Lung (tissue), 12 donors: ENCODE measurements around the gene ARHGAP18. TPM values are rescaled to one million over a fixed set of nuclear protein-coding genes. Genes with fewer than 3 reads are reported as not detected.

Experiments used
- ATAC-seq: fragments of 200-7000 bp; cut with Tn5 transposase; one replicate; pipeline ENCODE4 v1.9.1; 2020; ENCODE audit warnings: moderate number of reproducible peaks; ENCODE audit not compliant: insufficient read depth, low FRiP score
- DNase-seq, 3 donors: peaks; one replicate each; pipeline ENCODE4 v3.0.0-alpha.2; 2013 to 2017
- H3K27ac ChIP-seq, 2 donors: one replicate each; pipeline ENCODE4 v1.5.1; 2013; ENCODE audit warnings: mild to moderate bottlenecking in 2 of 2, moderate library complexity in 2 of 2, control low read depth in 1 of 2, inconsistent platforms in 1 of 2, low read depth in 1 of 2, low read length in 1 of 2
- H3K27me3 ChIP-seq, 3 donors: one replicate each; pipeline ENCODE4 v1.5.1; 2013; ENCODE audit warnings: low read length in 2 of 3; ENCODE audit not compliant: control insufficient read depth in 3 of 3, insufficient read depth in 3 of 3
- H3K36me3 ChIP-seq, 4 donors: one replicate each; pipeline ENCODE4 v1.5.1; 2013; ENCODE audit warnings: low read length in 4 of 4, mild to moderate bottlenecking in 1 of 4, moderate library complexity in 1 of 4; ENCODE audit not compliant: control insufficient read depth in 4 of 4, insufficient read depth in 4 of 4
- H3K4me1 ChIP-seq, 5 donors: one replicate each; pipeline ENCODE4 v1.5.1; 2013; ENCODE audit warnings: low read length in 5 of 5, mild to moderate bottlenecking in 2 of 5, moderate library complexity in 1 of 5; ENCODE audit not compliant: control insufficient read depth in 5 of 5, insufficient read depth in 5 of 5
- H3K4me3 ChIP-seq: one replicate; pipeline ENCODE4 v1.5.1; 2013; ENCODE audit warnings: mild to moderate bottlenecking, control low read depth, moderate library complexity
- H3K9ac ChIP-seq, 2 donors: one replicate each; pipeline ENCODE4 v1.5.1; 2013; ENCODE audit warnings: low read length in 2 of 2, control low read depth in 1 of 2; ENCODE audit not compliant: insufficient read depth in 1 of 2
- H3K9me3 ChIP-seq, 4 donors: one replicate each; pipeline ENCODE4 v1.5.1; 2013; ENCODE audit warnings: low read length in 3 of 4, mild to moderate bottlenecking in 1 of 4, moderate library complexity in 1 of 4; ENCODE audit not compliant: control insufficient read depth in 4 of 4, insufficient read depth in 3 of 4
- CTCF ChIP-seq: IDR thresholded peaks from 2 replicates; pipeline ENCODE4 v1.5.1; 2012; ENCODE audit warnings: mild to moderate bottlenecking; ENCODE audit errors: control extremely low read depth, extremely low read depth
- WGBS, 2 donors: extraction: QIAGEN DNeasy Blood & Tissue Kit; methylation state at CpG; one replicate each; pipeline ENCODE4 v1.1.7; 2013; 5-methylcytosine and 5-hydroxymethylcytosine counted together
- polyA plus RNA-seq, 2 donors: library from polyadenylated mRNA; stranded (reverse); fragments of 200-250 nt; gene quantifications; one replicate each; pipeline ENCODE4 v1.2.1, GENCODE V29; 2013
- total RNA-seq, 2 donors: library from RNA; depleted of rRNA in 1 of 2; stranded (reverse); fragments of >200 nt in 1 of 2; gene quantifications; one replicate each; pipeline ENCODE4 v1.2.1, GENCODE V29; 2014 to 2021
- donor health status: control.
- donor health status: control.
- donor health status: Bipolar disorder and iron deficiency.
- donor health status: healthy.
- donor health status: DM: yes; HTN: yes; CAD: no.

The ARHGAP18 gene
- total and polyA plus RNA-seq, 4 donors = 16.4 to 70.7 (median 33.0) TPM

- no peaks in the 10 kb centered on the region for H3K27me3 ChIP-seq
- ATAC-seq (no peak), DNase-seq (no peak)
- H3K27ac ChIP-seq = no peak overlapping the region
- no peak overlapping the region for H3K4me3 ChIP-seq
- no peaks in the 10 kb centered on the region for H3K9me3 ChIP-seq
- H3K4me1 ChIP-seq = peaks cover 0 to 1% (median 0%) of the 10 kb centered on the region in 5 donors
- no peak for TF ChIP-seq CTCF
- H3K36me3 ChIP-seq = peaks cover 0 to 4% (median 2%) of the 10 kb centered on the region in 4 donors
- no peak overlapping the region for H3K9ac ChIP-seq
Observed at GRCh38 chr6:129620234-129620610, 89.8 kb downstream of the ARHGAP18 start.

GRCh38 chr6:129619579-129620233 lies 90.3 kb downstream of the ARHGAP18 start:
- Histone ChIP-seq H3K4me3 (no peak overlapping the region), H3K27me3 (no peaks in the 10 kb centered on the region), H3K9me3 (no peaks in the 10 kb centered on the region), H3K27ac (no peak overlapping the region), H3K4me1 (peaks cover 0 to 1% (median 0%) of the 10 kb centered on the region in 5 donors), H3K9ac (no peak overlapping the region), H3K36me3 (peaks cover 0 to 4% (median 2%) of the 10 kb centered on the region in 4 donors)
- DNase-seq (no peak), ATAC-seq (no peak)
- 94% methylated on average over 2 of the region's 2 CpGs for WGBS, 2 donors
- no peak for TF ChIP-seq CTCF

GRCh38 chr6:129617986-129618385 lies 92.0 kb downstream of the ARHGAP18 start:
- H3K36me3 ChIP-seq = peaks cover 0 to 4% (median 2%) of the 10 kb centered on the region in 4 donors

More at GRCh38 chr6:129617986-129618385, 92.0 kb downstream of the ARHGAP18 start:
- Histone ChIP-seq H3K4me1 (peaks cover 0 to 1% (median 0%) of the 10 kb centered on the region in 5 donors), H3K27ac (no peak overlapping the region), H3K27me3 (no peaks in the 10 kb centered on the region), H3K4me3 (no peak overlapping the region), H3K9me3 (no peaks in the 10 kb centered on the region), H3K9ac (no peak overlapping the region)
- DNase-seq (no peak), ATAC-seq (no peak)
- no peak for TF ChIP-seq CTCF
